ENCODE results near the gene AQP12B.

The AQP12B gene

GRCh38 chr2:240727913-240728312 is 45.2 kb upstream of the AQP12B start:
- no peaks in the 10 kb centered on the region for H3K27me3 ChIP-seq (replicated peaks; ENCODE audit: control insufficient read depth, insufficient read depth, low read length)
- no peaks in the 10 kb centered on the region for H3K36me3 ChIP-seq (ENCODE audit: control insufficient read depth, insufficient read depth, low read length)
- TF ChIP-seq CTCF (IDR thresholded peaks at IDR 0.05; ENCODE audit: insufficient read depth, low read length, poor library complexity, severe bottlenecking) = no peak
- DNase-seq (ENCODE audit: extremely low read depth, insufficient read length) = no peak
- H3K4me3 ChIP-seq (replicated peaks; ENCODE audit: low read depth, low read length) = no peak overlapping the region

- Histone ChIP-seq H3K27me3 (replicated peaks; ENCODE audit: control insufficient read depth, insufficient read depth, low read length) (no peaks in the 10 kb centered on the region; the same call in 1 of the 2 replicates), H3K36me3 (ENCODE audit: control insufficient read depth, insufficient read depth, low read length) (no peaks in the 10 kb centered on the region), H3K4me3 (replicated peaks; ENCODE audit: low read depth, low read length) (no peak overlapping the region)
- no peak for TF ChIP-seq CTCF (IDR thresholded peaks at IDR 0.05; ENCODE audit: insufficient read depth, low read length, poor library complexity, severe bottlenecking)
- DNase-seq (ENCODE audit: extremely low read depth, insufficient read length) = no peak
Measured at GRCh38 chr2:240727439-240727838, 44.8 kb upstream of the AQP12B start.

GRCh38 chr2:240726876-240727275 is 44.2 kb upstream of the AQP12B start:
- H3K36me3 ChIP-seq (ENCODE audit: control insufficient read depth, insufficient read depth, low read length) = no peaks in the 10 kb centered on the region
- H3K4me3 ChIP-seq (replicated peaks; ENCODE audit: low read depth, low read length) = no peak overlapping the region
- DNase-seq (ENCODE audit: extremely low read depth, insufficient read length) = no peak
- H3K27me3 ChIP-seq (replicated peaks; ENCODE audit: control insufficient read depth, insufficient read depth, low read length) = no peaks in the 10 kb centered on the region; the same call in 1 of the 2 replicates
- no peak for TF ChIP-seq CTCF (IDR thresholded peaks at IDR 0.05; ENCODE audit: insufficient read depth, low read length, poor library complexity, severe bottlenecking)

GRCh38 chr2:240725671-240726070 is 43.0 kb upstream of the AQP12B start:
- TF ChIP-seq CTCF (IDR thresholded peaks at IDR 0.05; ENCODE audit: insufficient read depth, low read length, poor library complexity, severe bottlenecking) = no peak
- Histone ChIP-seq H3K27me3 (replicated peaks; ENCODE audit: control insufficient read depth, insufficient read depth, low read length) (no peaks in the 10 kb centered on the region; the same call in 1 of the 2 replicates), H3K4me3 (replicated peaks; ENCODE audit: low read depth, low read length) (no peak overlapping the region), H3K36me3 (ENCODE audit: control insufficient read depth, insufficient read depth, low read length) (no peaks in the 10 kb centered on the region)
- no peak for DNase-seq (ENCODE audit: extremely low read depth, insufficient read length)

GRCh38 chr2:240725266-240725665 is 42.6 kb upstream of the AQP12B start:
- TF ChIP-seq CTCF (IDR thresholded peaks at IDR 0.05; ENCODE audit: insufficient read depth, low read length, poor library complexity, severe bottlenecking) = no peak
- Histone ChIP-seq H3K27me3 (replicated peaks; ENCODE audit: control insufficient read depth, insufficient read depth, low read length) (no peaks in the 10 kb centered on the region; the same call in 1 of the 2 replicates), H3K4me3 (replicated peaks; ENCODE audit: low read depth, low read length) (no peak overlapping the region), H3K36me3 (ENCODE audit: control insufficient read depth, insufficient read depth, low read length) (no peaks in the 10 kb centered on the region)
- DNase-seq (ENCODE audit: extremely low read depth, insufficient read length) = no peak

GRCh38 chr2:240724431-240724830 is 41.7 kb upstream of the AQP12B start:
- H3K4me3 ChIP-seq (replicated peaks; ENCODE audit: low read depth, low read length) = no peak overlapping the region
- H3K27me3 ChIP-seq (replicated peaks; ENCODE audit: control insufficient read depth, insufficient read depth, low read length) = no peaks in the 10 kb centered on the region; the same call in 1 of the 2 replicates
- no peak for DNase-seq (ENCODE audit: extremely low read depth, insufficient read length)
- H3K36me3 ChIP-seq (ENCODE audit: control insufficient read depth, insufficient read depth, low read length) = no peaks in the 10 kb centered on the region
- no peak for TF ChIP-seq CTCF (IDR thresholded peaks at IDR 0.05; ENCODE audit: insufficient read depth, low read length, poor library complexity, severe bottlenecking)

Data from GM06990 (cell line).